ENCODE results near the gene AP2A1.
A peak's percentile ranks its signal among the peaks of the same experiment; 100 is the strongest.

AP2A1 gene

DNA sequence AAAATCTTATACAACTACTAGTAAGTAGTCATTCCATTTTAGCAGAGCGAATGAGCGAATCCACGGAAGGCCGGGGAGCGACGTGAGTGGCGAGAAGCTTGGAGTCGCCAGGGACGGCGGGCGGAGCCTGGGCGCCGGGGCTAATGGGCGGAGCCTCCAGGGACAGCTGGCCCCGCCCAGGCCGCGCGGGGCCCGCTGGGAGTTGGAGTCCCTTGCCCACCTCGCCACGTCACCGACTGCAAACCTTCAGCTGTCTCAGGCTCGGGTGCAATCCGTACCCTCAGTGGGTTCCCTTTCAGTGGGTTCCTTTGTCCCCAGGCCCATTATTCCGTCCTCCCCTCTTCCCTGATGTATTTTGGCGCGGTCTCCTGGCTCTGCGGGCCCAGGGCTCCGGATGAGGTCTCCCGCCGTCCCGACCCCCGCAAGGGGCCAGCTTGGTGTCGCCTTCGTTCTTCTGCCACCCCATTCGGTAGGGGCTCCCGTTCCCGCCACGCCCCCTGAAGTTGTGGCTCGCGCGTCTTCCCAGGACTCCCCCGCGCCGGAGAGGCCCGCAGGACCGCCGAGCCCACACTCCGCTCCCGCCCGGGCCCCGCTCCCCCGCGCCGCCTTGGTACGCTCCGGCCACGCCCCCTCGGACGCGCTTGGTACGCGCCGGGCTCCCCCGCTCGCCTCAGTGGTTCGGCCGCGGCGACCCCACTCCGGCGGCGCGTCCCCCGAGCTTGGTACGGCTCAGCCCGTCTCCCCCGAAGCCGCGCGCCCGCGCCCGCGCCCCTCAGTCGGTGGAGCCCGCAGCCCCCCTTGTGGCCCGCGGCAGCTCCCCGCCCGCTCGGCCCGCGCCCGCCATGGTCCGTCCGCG is 83.9 kb downstream of the AP2A1 start, which contains the start of gene PTOV1:
Gene PTOV1 (plus strand): TSS at position 673 of the 856 bp plus-strand sequence.
- TF ChIP-seq, protein P1, sequence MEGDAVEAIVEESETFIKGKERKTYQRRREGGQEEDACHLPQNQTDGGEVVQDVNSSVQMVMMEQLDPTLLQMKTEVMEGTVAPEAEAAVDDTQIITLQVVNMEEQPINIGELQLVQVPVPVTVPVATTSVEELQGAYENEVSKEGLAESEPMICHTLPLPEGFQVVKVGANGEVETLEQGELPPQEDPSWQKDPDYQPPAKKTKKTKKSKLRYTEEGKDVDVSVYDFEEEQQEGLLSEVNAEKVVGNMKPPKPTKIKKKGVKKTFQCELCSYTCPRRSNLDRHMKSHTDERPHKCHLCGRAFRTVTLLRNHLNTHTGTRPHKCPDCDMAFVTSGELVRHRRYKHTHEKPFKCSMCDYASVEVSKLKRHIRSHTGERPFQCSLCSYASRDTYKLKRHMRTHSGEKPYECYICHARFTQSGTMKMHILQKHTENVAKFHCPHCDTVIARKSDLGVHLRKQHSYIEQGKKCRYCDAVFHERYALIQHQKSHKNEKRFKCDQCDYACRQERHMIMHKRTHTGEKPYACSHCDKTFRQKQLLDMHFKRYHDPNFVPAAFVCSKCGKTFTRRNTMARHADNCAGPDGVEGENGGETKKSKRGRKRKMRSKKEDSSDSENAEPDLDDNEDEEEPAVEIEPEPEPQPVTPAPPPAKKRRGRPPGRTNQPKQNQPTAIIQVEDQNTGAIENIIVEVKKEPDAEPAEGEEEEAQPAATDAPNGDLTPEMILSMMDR (IDR thresholded peaks at IDR 0.05; ENCODE audit: borderline replicate concordance, control extremely low read depth, extremely low read depth, insufficient read depth, missing control alignments), result no peak
- in situ Hi-C loops (cut with MboI; ENCODE audit: low sequenced_read_pairs, unreplicated experiment), result no loop called here
- DNase-seq (ENCODE audit: low spot score), result peak; percentile 98

DNA sequence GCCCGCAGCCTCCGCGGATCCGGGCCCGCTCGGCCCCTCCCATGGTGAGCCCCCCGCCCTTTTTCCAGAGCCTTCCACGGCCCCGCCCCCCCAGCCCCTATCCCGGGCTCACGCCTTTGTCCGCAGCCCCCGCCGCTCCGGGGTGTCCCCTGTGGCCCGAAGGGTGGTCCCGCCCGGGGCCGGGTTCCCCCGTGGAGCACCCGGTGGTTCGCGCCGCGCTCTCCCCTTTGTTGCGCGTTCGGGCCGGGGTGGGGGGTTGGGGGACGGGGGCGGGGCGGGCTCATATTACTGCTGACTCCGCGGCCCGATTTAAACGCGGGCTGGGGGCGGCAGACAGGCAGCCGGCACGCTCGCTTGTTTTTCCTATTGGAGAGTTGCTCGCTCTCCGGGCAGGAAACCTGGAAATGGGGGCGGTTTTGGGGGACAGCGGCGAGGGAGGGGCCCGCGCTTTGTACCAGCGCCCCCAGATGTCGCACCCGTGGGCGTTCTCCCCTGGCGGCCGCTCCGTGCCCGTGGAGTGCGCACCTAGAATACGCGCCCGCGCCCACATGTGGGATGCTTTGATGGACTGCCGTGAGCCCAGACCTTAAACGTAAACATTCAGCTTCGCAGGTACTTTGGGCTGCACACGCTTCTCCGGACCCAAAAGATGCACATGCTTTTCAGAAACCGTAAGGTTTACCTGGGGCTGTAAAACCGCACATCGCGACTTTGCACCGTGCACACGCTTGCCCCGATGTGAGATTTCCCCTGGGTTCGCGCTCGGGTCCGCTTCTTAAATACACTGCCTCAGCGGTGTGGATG is 84.9 kb downstream of the AP2A1 start:
- no peak for DNase-seq (ENCODE audit: low spot score)
- in situ Hi-C loops (cut with MboI; ENCODE audit: low sequenced_read_pairs, unreplicated experiment), result no loop called here
- TF ChIP-seq, protein P1 (IDR thresholded peaks at IDR 0.05; ENCODE audit: borderline replicate concordance, control extremely low read depth, extremely low read depth, insufficient read depth, missing control alignments), result no peak

DNA sequence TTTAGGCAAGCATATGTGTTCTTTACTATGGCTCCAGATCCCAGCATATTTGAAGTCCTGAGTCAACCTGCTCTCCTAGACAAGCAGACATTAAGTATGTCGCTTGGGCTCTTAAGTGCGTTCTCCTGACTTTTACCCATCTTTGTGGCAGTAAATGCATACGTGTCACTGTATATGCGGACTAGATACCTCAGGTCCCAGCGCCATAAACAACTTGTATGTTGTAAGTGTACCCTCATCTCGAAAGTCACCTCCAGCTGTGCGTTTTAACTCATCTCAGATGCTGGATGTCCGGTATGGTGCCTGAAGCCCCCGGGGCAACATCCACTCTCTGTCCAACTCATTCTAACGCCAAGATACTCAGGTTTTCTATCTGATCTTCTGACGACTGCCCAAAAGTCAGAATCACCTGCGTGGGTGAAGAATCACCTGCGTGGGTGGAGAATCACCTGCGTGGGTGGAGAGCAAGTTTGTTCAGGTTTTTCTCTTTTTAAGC is 85.9 kb downstream of the AP2A1 start:
- in situ Hi-C loops (cut with MboI; ENCODE audit: low sequenced_read_pairs, unreplicated experiment), result no loop called here
- no peak for DNase-seq (ENCODE audit: low spot score)
- TF ChIP-seq, protein P1 (IDR thresholded peaks at IDR 0.05; ENCODE audit: borderline replicate concordance, control extremely low read depth, extremely low read depth, insufficient read depth, missing control alignments), result no peak

DNA sequence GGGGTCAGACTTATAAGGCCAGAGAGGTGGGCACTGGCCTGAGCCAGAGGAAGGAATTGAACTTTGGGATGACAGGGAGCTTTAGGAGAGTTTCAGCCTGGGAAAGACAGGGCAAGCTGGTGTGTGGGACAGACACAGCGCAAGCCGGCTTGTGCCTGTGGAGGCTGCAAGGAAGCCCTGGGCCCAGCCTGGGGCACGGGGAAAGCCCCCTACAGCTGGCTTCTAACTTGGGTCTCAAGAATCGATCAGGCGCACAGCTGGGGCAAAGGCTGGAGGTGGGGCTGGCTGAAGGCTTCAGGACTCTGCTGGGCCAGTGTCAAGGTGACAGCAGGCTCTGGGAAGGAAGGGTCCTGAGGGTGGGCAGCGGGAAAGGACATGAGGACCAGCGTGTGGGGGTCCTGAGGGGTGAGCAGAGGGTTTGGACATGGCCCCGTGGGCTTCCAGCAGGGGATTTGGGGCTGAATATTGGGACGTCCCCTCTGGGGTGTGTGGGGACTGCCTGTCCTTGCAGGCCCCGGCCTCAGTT is 87.1 kb downstream of the AP2A1 start:
- TF ChIP-seq, protein P1 (IDR thresholded peaks at IDR 0.05; ENCODE audit: borderline replicate concordance, control extremely low read depth, extremely low read depth, insufficient read depth, missing control alignments), result no peak
- no peak for DNase-seq (ENCODE audit: low spot score)
- in situ Hi-C loops (cut with MboI; ENCODE audit: low sequenced_read_pairs, unreplicated experiment), result no loop called here

DNA sequence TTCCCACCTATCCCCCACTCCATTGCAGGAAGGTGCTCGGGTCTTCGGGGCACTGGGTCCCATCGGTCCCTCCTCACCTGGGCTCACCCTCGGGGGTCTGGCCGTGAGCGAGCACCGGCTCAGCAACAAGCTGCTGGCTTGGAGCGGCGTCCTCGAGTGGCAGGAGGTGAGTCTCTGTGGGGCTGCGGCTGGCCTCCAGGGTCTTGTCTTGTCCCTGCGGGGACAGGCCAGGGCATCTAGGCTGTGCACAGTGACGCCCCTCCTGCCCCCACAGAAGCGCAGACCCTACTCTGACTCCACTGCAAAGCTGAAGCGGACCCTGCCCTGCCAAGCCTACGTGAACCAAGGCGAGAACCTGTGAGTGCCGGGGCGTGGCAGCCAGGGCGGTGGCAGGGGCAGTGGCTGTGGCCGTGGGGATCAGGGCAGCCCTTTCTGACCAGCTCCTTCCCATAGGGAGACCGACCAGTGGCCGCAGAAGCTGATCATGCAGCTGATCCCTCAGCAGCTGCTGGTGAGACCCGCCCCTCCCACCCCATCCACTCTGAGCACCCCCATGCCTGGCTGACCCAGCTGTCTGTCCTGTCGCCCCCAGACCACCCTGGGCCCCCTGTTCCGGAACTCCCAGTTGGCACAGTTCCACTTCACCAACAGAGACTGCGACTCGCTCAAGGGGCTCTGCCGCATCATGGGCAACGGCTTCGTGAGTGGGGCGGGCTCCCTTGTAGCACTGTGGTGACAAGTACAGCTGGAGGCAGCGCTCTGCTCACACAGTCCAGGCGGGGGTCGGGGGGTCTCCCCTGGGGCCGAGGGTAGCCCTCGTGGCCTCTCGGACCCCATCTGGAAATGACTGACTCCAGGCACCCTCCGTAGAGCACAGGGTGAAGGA is 87.8 kb downstream of the AP2A1 start:
- in situ Hi-C loops (cut with MboI; ENCODE audit: low sequenced_read_pairs, unreplicated experiment), result no loop called here
- TF ChIP-seq, protein P1 (IDR thresholded peaks at IDR 0.05; ENCODE audit: borderline replicate concordance, control extremely low read depth, extremely low read depth, insufficient read depth, missing control alignments), result no peak
- no peak for DNase-seq (ENCODE audit: low spot score)
